ENCODE data around the gene LTBP3.

- no peak for TF ChIP-seq EZH2phosphoT487 (IDR thresholded peaks at IDR 0.05; ENCODE audit: borderline replicate concordance, low read depth)
- no peak for TF ChIP-seq EP300 (IDR thresholded peaks at IDR 0.05; ENCODE audit: borderline replicate concordance in 1 of 2, low read depth in 1 of 2, low read length in 1 of 2)
- no peak for TF ChIP-seq CTCF (IDR thresholded peaks at IDR 0.05)
- 0 out of 2 replicates have a peak, but pooled peaks have one; percentile 11 for TF ChIP-seq SIN3A (IDR thresholded peaks at IDR 0.05; ENCODE audit: borderline replicate concordance, low read depth, low read length)
- TF ChIP-seq FOXJ3 (CRISPR knock-in tag; IDR thresholded peaks at IDR 0.05): no peak
- TF ChIP-seq POLR2AphosphoS5 (IDR thresholded peaks at IDR 0.05; ENCODE audit: low read depth, low read length): no peak
- no peak for TF ChIP-seq YY1 (IDR thresholded peaks at IDR 0.05; ENCODE audit: low read depth)
- no peak for TF ChIP-seq FOSL2 (IDR thresholded peaks at IDR 0.05; ENCODE audit: borderline replicate concordance, low read depth)
- no peak for TF ChIP-seq CHD2 (IDR thresholded peaks at IDR 0.05; ENCODE audit: low read length, partially characterized antibody)
These were observed 57.0 kb downstream of the LTBP3 start for GRCh38 chr11:65501186-65501471.
